VCaP (cell line): ENCODE results near the gene COX7A2.

ENCODE experiments used
- H3K27ac ChIP-seq: fragments of 450-650 bp; 2 replicates; pipeline ENCODE4 v1.5.1; 2017
- CTCF ChIP-seq: fragments of 450-650 bp; conservative IDR thresholded peaks from 2 replicates; pipeline ENCODE4 v1.5.1; 2017; ENCODE audit warnings: mild to moderate bottlenecking, moderate library complexity

COX7A2 gene

GRCh38 chr6:75286955-75287354 lies 43.4 kb upstream of the COX7A2 start:
- no peak for TF ChIP-seq CTCF
- no peak overlapping the region for H3K27ac ChIP-seq

GRCh38 chr6:75285283-75285639 lies 41.7 kb upstream of the COX7A2 start:
- H3K27ac ChIP-seq: peak overlapping the region; percentile 89
- no peak for TF ChIP-seq CTCF

GRCh38 chr6:75284632-75285282 lies 41.2 kb upstream of the COX7A2 start, which contains the start of gene TMEM30A:
TSS of gene TMEM30A (minus strand) at chr6:75284792. CDS start at chr6:75284638, 154 bp downstream.
- peak within 1 kb of the TSS; percentile 89 for H3K27ac ChIP-seq
- no peak for TF ChIP-seq CTCF

- H3K27ac ChIP-seq: peak overlapping the region; percentile 89
Observed at GRCh38 chr6:75283907-75284631, 40.5 kb upstream of the COX7A2 start.

GRCh38 chr6:75282706-75283105 lies 39.1 kb upstream of the COX7A2 start:
- H3K27ac ChIP-seq: peak overlapping the region; percentile 89; the same call in 1 of the 2 replicates
- TF ChIP-seq CTCF: no peak

More at GRCh38 chr6:75283907-75284631, 40.5 kb upstream of the COX7A2 start:
- no peak for TF ChIP-seq CTCF

- no peak for TF ChIP-seq CTCF
- no peak overlapping the region for H3K27ac ChIP-seq
Observed at GRCh38 chr6:75281653-75282052, 38.1 kb upstream of the COX7A2 start.

- no peak overlapping the region for H3K27ac ChIP-seq
- TF ChIP-seq CTCF: no peak
Observed at GRCh38 chr6:75280131-75280855, 36.7 kb upstream of the COX7A2 start.
